HepG2 (cell line): ENCODE data around the gene KLF9. TPM values are rescaled to one million over a fixed set of nuclear protein-coding genes. Genes with fewer than 3 reads are reported as not detected.

ENCODE experiments used
- CCDC6 ChIP-seq: sonication (generic); formaldehyde crosslinking; IDR thresholded peaks from 2 replicates; pipeline ENCODE4 v1.8.1; 2022; ENCODE audit warnings: mild to moderate bottlenecking, missing genetic modification reagents, moderate library complexity
- CEBPG ChIP-seq: IDR thresholded peaks from 2 replicates; pipeline ENCODE4 v1.6.1; 2016
- FOSL1 ChIP-seq: sonication (generic); formaldehyde crosslinking; IDR thresholded peaks from 2 replicates; pipeline ENCODE4 v1.9.0; 2021; ENCODE audit warnings: missing genetic modification reagents, borderline replicate concordance
- FOSL2 ChIP-seq: sonication (generic); formaldehyde crosslinking; IDR thresholded peaks from 2 replicates; pipeline ENCODE4 v1.4.0; 2020; ENCODE audit warnings: missing genetic modification reagents
- FOXA3 ChIP-seq: IDR thresholded peaks from 2 replicates; pipeline ENCODE4 v1.6.1; 2016; ENCODE audit warnings: missing genetic modification reagents, missing compliant biosample characterization
- HOXA7 ChIP-seq: sonication (generic); formaldehyde crosslinking; IDR thresholded peaks from 2 replicates; pipeline ENCODE4 v1.8.1; 2022; ENCODE audit warnings: mild to moderate bottlenecking, missing genetic modification reagents, moderate library complexity
- KDM2A ChIP-seq: sonication (generic); formaldehyde crosslinking; IDR thresholded peaks from 2 replicates; pipeline ENCODE4 v1.4.0; 2020; ENCODE audit warnings: low read depth, missing genetic modification reagents, borderline replicate concordance
- MAFK ChIP-seq, 2 experiments: IDR thresholded peaks in 1 of 2; conservative IDR thresholded peaks in 1 of 2; 2 replicates each; pipeline ENCODE4 v1.6.1; 2011; ENCODE audit warnings: improper control_type of control experiment in 2 of 2, low read length in 2 of 2
- MIER3 ChIP-seq: IDR thresholded peaks from 2 replicates; pipeline ENCODE4 v1.6.1; 2016; ENCODE audit warnings: missing compliant biosample characterization, borderline replicate concordance
- NCOA2 ChIP-seq: sonication (generic); formaldehyde crosslinking; IDR thresholded peaks from 2 replicates; pipeline ENCODE4 v1.8.0; 2022; ENCODE audit warnings: inconsistent platforms
- NFKBIZ ChIP-seq: IDR thresholded peaks from 2 replicates; pipeline ENCODE4 v1.6.1; 2018; ENCODE audit warnings: missing genetic modification reagents, missing compliant biosample characterization
- NPAS2 ChIP-seq: sonication (generic); formaldehyde crosslinking; IDR thresholded peaks from 2 replicates; pipeline ENCODE4 v1.8.0; 2022; ENCODE audit warnings: mild to moderate bottlenecking, missing genetic modification reagents, borderline replicate concordance
- ONECUT2 ChIP-seq: sonication (generic); formaldehyde crosslinking; IDR thresholded peaks from 2 replicates; pipeline ENCODE4 v1.4.0; 2020; ENCODE audit warnings: missing genetic modification reagents
- PBX2 ChIP-seq: IDR thresholded peaks from 2 replicates; pipeline ENCODE4 v1.6.1; 2016; ENCODE audit warnings: control low read depth
- RBFOX2 ChIP-seq: fragments of 200-400 bp; formaldehyde crosslinking; IDR thresholded peaks from 2 replicates; pipeline ENCODE4 v1.6.1; 2017; ENCODE audit warnings: low read depth, mild to moderate bottlenecking, low read length
- SAP130 ChIP-seq: IDR thresholded peaks from 2 replicates; pipeline ENCODE4 v1.6.1; 2016; ENCODE audit warnings: low read depth
- SIX1 ChIP-seq: sonication (generic); formaldehyde crosslinking; IDR thresholded peaks from 2 replicates; pipeline ENCODE4 v1.4.0; 2020; ENCODE audit warnings: missing genetic modification reagents, borderline replicate concordance
- SMC3 ChIP-seq: IDR thresholded peaks from 2 replicates; pipeline ENCODE4 v1.6.1; 2011; ENCODE audit warnings: low read length, improper control_type of control experiment
- SOX6 ChIP-seq, 2 experiments: fragments of 450-650 bp in 1 of 2; sonication (generic) in 1 of 2; formaldehyde crosslinking in 1 of 2; IDR thresholded peaks; 2 replicates each; pipeline versions ENCODE4 v1.4.0 to v1.6.1; 2017 to 2020; ENCODE audit warnings: antibody characterized with exemption in 1 of 2, mild to moderate bottlenecking in 1 of 2, missing genetic modification reagents in 1 of 2
- SP140L ChIP-seq: sonication (generic); formaldehyde crosslinking; IDR thresholded peaks from 2 replicates; pipeline ENCODE4 v1.4.0; 2020; ENCODE audit warnings: missing genetic modification reagents, borderline replicate concordance
- TARDBP ChIP-seq: sonication (generic); formaldehyde crosslinking; IDR thresholded peaks from 2 replicates; pipeline ENCODE4 v1.8.0; 2022; ENCODE audit warnings: mild to moderate bottlenecking, missing genetic modification reagents
- TBX2 ChIP-seq: sonication (generic); formaldehyde crosslinking; IDR thresholded peaks from 2 replicates; pipeline ENCODE4 v1.5.0; 2020; ENCODE audit warnings: missing genetic modification reagents, mild to moderate bottlenecking, borderline replicate concordance
- TCF7 ChIP-seq: sonication (generic); IDR thresholded peaks from 2 replicates; pipeline ENCODE4 v1.6.1; 2016; ENCODE audit warnings: antibody characterized with exemption, low read depth
- ZGPAT ChIP-seq: IDR thresholded peaks from 2 replicates; pipeline ENCODE4 v1.6.1; 2016; ENCODE audit warnings: mild to moderate bottlenecking
- ZKSCAN8 ChIP-seq: IDR thresholded peaks from 2 replicates; pipeline ENCODE4 v1.6.1; 2016; ENCODE audit warnings: borderline replicate concordance, missing genetic modification reagents, missing compliant biosample characterization
- ZNF639 ChIP-seq: conservative IDR thresholded peaks from 2 replicates; pipeline ENCODE4 v1.6.1; 2018; ENCODE audit warnings: missing genetic modification reagents
- ZNF777 ChIP-seq: sonication (generic); formaldehyde crosslinking; IDR thresholded peaks from 2 replicates; pipeline ENCODE4 v1.4.0; 2020; ENCODE audit warnings: missing genetic modification reagents
- ZUFSP ChIP-seq: sonication (generic); formaldehyde crosslinking; IDR thresholded peaks from 2 replicates; pipeline ENCODE4 v1.9.0; 2021; ENCODE audit warnings: missing genetic modification reagents, mild to moderate bottlenecking, borderline replicate concordance
- polyA plus RNA-seq, 8 experiments: library from polyadenylated mRNA; depleted of rRNA in 3 of 8; stranded (reverse) in 7 of 8; unstranded in 1 of 8; fragments of >200 nt; fragmentation: Illumina TruSeq in 4 of 8; extraction: Trizol in 4 of 8; gene quantifications; 2 replicates each; pipeline versions ENCODE4 v1.2.1 to v1.2.3, GENCODE V29; 2011 to 2016; ENCODE audit warnings: low read depth in 4 of 8, missing spikeins in 1 of 8, mixed read lengths in 1 of 8; ENCODE audit not compliant: insufficient read depth in 1 of 8
- total RNA-seq, 5 experiments: library from RNA; depleted of rRNA; stranded (reverse); fragments of >200 nt; fragmentation: Illumina TruSeq; extraction: Trizol; gene quantifications; 2 replicates each; pipeline ENCODE4 v1.2.3, GENCODE V29; 2016; ENCODE audit warnings: low read depth in 1 of 5

Gene KLF9
- total and polyA plus RNA-seq, 2 of the 13 experiments (the other 11 are each of a cell fraction or from before 2014, with no cell fraction given) = 5.7 to 7.2 TPM

- TF ChIP-seq HOXA7 = no peak
- peak; percentile 45; the same call in 1 of the 2 replicates for TF ChIP-seq TARDBP (CRISPR knock-in tag)
- TF ChIP-seq CCDC6 (CRISPR knock-in tag) = no peak
- no peak for TF ChIP-seq ZNF777 (CRISPR knock-in tag)
- peak; percentile 24; the same call in 1 of the 2 replicates for TF ChIP-seq CEBPG (CRISPR knock-in tag)
- TF ChIP-seq SIX1 (CRISPR knock-in tag) = peak; percentile 21; the same call in 1 of the 2 replicates
- no peak for TF ChIP-seq PBX2 (CRISPR knock-in tag)
- no peak for TF ChIP-seq SOX6 (IDR thresholded peaks at IDR 0.05)
- TF ChIP-seq SOX6 (CRISPR knock-in tag; IDR thresholded peaks at IDR 0.05) = peak; percentile 89
- TF ChIP-seq RBFOX2 = no peak
- TF ChIP-seq KDM2A (CRISPR knock-in tag) = no peak
- peak; percentile 27; the same call in 1 of the 2 replicates for TF ChIP-seq TBX2
- peak; percentile 68 for TF ChIP-seq SAP130
- TF ChIP-seq ZUFSP = no peak
- 0 out of 2 replicates have a peak, but pooled peaks have one; percentile 48 for TF ChIP-seq ZKSCAN8 (CRISPR knock-in tag)
- TF ChIP-seq FOSL2 = peak; percentile 75
- TF ChIP-seq NPAS2 (CRISPR knock-in tag) = no peak
- peak; percentile 69; the same call in 1 of the 2 replicates for TF ChIP-seq ZGPAT
- no peak for TF ChIP-seq ZNF639 (CRISPR knock-in tag)
- TF ChIP-seq NCOA2 (CRISPR knock-in tag) = peak; percentile 82
- no peak for TF ChIP-seq MAFK (conservative IDR thresholded peaks at IDR 0.05 in 1 of 2, IDR thresholded peaks at IDR 0.05 in 1 of 2; ENCODE audit: low read length in 2 of 2)
- TF ChIP-seq NFKBIZ = no peak
- TF ChIP-seq FOSL1 (CRISPR knock-in tag) = no peak
- 0 out of 2 replicates have a peak, but pooled peaks have one; percentile 57 for TF ChIP-seq ONECUT2 (CRISPR knock-in tag)
- peak; percentile 90 for TF ChIP-seq TCF7
- TF ChIP-seq MIER3 (CRISPR knock-in tag) = peak; percentile 41; the same call in 1 of the 2 replicates
- TF ChIP-seq SMC3 = no peak
- TF ChIP-seq SP140L (CRISPR knock-in tag) = no peak
- peak; percentile 83 for TF ChIP-seq FOXA3 (CRISPR knock-in tag)
Observed at GRCh38 chr9:70441622-70442021, 27.2 kb upstream of the KLF9 start (continued).
